ENCODE measurements around the gene C11orf68. TPM values are rescaled to one million over a fixed set of nuclear protein-coding genes. Genes with fewer than 3 reads are reported as not detected.

The C11orf68 gene
- total RNA-seq, 1 experiment from 2014 or later: 15.7 TPM

GRCh38 chr11:65922565-65922964 lies 3.7 kb upstream of the C11orf68 start:
- WGBS (ENCODE audit: extremely low coverage, insufficient read length, low lambda C conversion rate): no CpG with 5 or more reads among the region's 3 CpGs

More at GRCh38 chr11:65922565-65922964, 3.7 kb upstream of the C11orf68 start:
- no peak overlapping the region for H3K4me2 ChIP-seq (ENCODE audit: insufficient read depth, insufficient read length, low read length)
- H2AFZ ChIP-seq (ENCODE audit: low read length): no peak overlapping the region
- Mint-ChIP-seq H3K36me3 (ENCODE audit: insufficient read depth in 1 of 3, low read depth in 3 of 3) (peaks cover 1 to 18% (median 18%) of the 10 kb centered on the region in 3 experiments; a peak in 6 of 7 replicates), H3K9me3 (no peaks in the 10 kb centered on the region), H3K27ac (no peak overlapping the region), H3K4me1 (peaks cover 6 to 19% of the 10 kb centered on the region in 2 experiments; a peak in 3 of 4 replicates), H3K4me3 (no peak overlapping the region; a peak in 1 of 5 replicates), H3K27me3 (ENCODE audit: low read depth) (no peaks in the 10 kb centered on the region)
- H2BK120ac ChIP-seq (ENCODE audit: low read depth, low read length, poor library complexity, severe bottlenecking): no peak overlapping the region
- H4K91ac ChIP-seq (ENCODE audit: insufficient read length, low read depth, low read length): no peak overlapping the region
- no peak overlapping the region for H2BK12ac ChIP-seq (ENCODE audit: insufficient read length, low read depth, low read length)
- H4K8ac ChIP-seq (replicated peaks; ENCODE audit: insufficient read length, low read depth, low read length): no peak overlapping the region
- no peaks in the 10 kb centered on the region for H3K27me3 ChIP-seq (ENCODE audit: insufficient read depth, low read length)
- H2BK20ac ChIP-seq (ENCODE audit: low read depth, low read length, poor library complexity, severe bottlenecking): no peak overlapping the region
- H3K23ac ChIP-seq (ENCODE audit: insufficient read length, low read depth, low read length): no peak overlapping the region
- no peak overlapping the region for H3K14ac ChIP-seq (ENCODE audit: insufficient read depth, low read length)
- H3K9ac ChIP-seq (ENCODE audit: extremely low read depth, insufficient read length, low read length): no peak overlapping the region
- TF ChIP-seq CTCF (conservative IDR thresholded peaks at IDR 0.05): no peak
- no peaks in the 10 kb centered on the region for H3K79me2 ChIP-seq (ENCODE audit: insufficient read depth, low read length)
- H3K23me2 ChIP-seq (ENCODE audit: insufficient read length, low read depth, low read length, poor library complexity, severe bottlenecking): peaks cover 11% of the 10 kb centered on the region
- H3K79me1 ChIP-seq (ENCODE audit: insufficient read depth, low read depth, low read length, poor library complexity, severe bottlenecking): no peaks in the 10 kb centered on the region
- H2BK5ac ChIP-seq (ENCODE audit: insufficient read length, low read length): no peak overlapping the region
- H4K20me1 ChIP-seq (ENCODE audit: control insufficient read depth, insufficient read depth, insufficient read length): no peaks in the 10 kb centered on the region
- H2BK15ac ChIP-seq (ENCODE audit: low read depth, low read length): no peak overlapping the region
- no peaks in the 10 kb centered on the region for H3K4me1 ChIP-seq (ENCODE audit: insufficient read depth, low read length)
- H2AK5ac ChIP-seq (ENCODE audit: insufficient read length, low read length): no peak overlapping the region
- H3K9me3 ChIP-seq (ENCODE audit: control insufficient read depth, low read depth, low read length): no peaks in the 10 kb centered on the region
- DNase-seq: no peak
- no peak overlapping the region for H4K5ac ChIP-seq (ENCODE audit: insufficient read length, low read depth, low read length)
- H3K18ac ChIP-seq (ENCODE audit: insufficient read length, low read depth, low read length): no peak overlapping the region
- H3K4ac ChIP-seq (ENCODE audit: low read depth, low read length): no peak overlapping the region
- no peak overlapping the region for H3K27ac ChIP-seq (ENCODE audit: insufficient read length, low read depth, low read length)
- no peak overlapping the region for H3K56ac ChIP-seq (ENCODE audit: insufficient read length, low read depth, low read length)
- no peak overlapping the region for H3T11ph ChIP-seq (ENCODE audit: low read length)
